GM13977 (cell line): Measurements from ENCODE around the gene SERPINC1.
"Not testable (repeated sequence)": the region's sequence is repeated elsewhere in the genome, so short reads cannot be mapped to it uniquely, and the experiment has no call there.

ENCODE experiments used
- DNase-seq: peaks from one replicate; pipeline ENCODE4 v3.0.0; 2012; ENCODE audit warnings: low spot score
- CTCF ChIP-seq: IDR thresholded peaks from 2 replicates; pipeline ENCODE4 v1.5.1; 2012; ENCODE audit warnings: mild to moderate bottlenecking, control low read depth; ENCODE audit not compliant: insufficient read depth; ENCODE audit errors: extremely low read depth, missing control alignments
- in situ Hi-C: fragments of 300-500 bp; cut with MboI; formaldehyde crosslinking; loops from one replicate; pipeline ENCODE4 v1.12.0; 2022; ENCODE audit warnings: low sequenced_read_pairs, low pct_unique_long_range_greater_than_20kb, mixed read lengths, inconsistent platforms; ENCODE audit not compliant: unreplicated experiment

Gene SERPINC1

GRCh38 chr1:173937062-173937461 lies 19.9 kb upstream of the SERPINC1 start:
- in situ Hi-C loops, result no loop called here
- TF ChIP-seq CTCF, result no peak
- peak; percentile 33 for DNase-seq

DNA sequence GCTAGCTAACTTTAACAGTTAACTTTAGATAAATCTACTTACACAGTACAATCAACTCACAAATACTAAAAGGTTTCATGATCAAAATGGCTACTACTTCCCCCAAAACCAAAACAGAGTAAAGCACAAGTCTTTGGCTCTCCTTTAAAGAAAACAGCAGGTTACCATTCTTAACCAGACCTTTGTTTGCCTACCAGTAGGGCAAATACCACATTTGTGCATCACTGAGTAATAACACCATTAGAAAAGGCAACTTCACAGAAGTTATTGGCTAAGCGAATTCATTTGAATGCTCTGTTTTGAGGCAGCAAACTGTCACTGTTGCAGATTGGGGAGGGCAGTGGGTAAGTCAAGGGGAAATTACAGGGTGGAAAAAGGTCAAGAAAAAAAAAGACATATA lies 17.3 kb upstream of the SERPINC1 start:
- in situ Hi-C loops, result no loop called here
- TF ChIP-seq CTCF, result no peak
- no peak for DNase-seq

- in situ Hi-C loops, DNase-seq: not testable (repeated sequence)
Measured at GRCh38 chr1:173930541-173930940, 13.4 kb upstream of the SERPINC1 start.

DNA sequence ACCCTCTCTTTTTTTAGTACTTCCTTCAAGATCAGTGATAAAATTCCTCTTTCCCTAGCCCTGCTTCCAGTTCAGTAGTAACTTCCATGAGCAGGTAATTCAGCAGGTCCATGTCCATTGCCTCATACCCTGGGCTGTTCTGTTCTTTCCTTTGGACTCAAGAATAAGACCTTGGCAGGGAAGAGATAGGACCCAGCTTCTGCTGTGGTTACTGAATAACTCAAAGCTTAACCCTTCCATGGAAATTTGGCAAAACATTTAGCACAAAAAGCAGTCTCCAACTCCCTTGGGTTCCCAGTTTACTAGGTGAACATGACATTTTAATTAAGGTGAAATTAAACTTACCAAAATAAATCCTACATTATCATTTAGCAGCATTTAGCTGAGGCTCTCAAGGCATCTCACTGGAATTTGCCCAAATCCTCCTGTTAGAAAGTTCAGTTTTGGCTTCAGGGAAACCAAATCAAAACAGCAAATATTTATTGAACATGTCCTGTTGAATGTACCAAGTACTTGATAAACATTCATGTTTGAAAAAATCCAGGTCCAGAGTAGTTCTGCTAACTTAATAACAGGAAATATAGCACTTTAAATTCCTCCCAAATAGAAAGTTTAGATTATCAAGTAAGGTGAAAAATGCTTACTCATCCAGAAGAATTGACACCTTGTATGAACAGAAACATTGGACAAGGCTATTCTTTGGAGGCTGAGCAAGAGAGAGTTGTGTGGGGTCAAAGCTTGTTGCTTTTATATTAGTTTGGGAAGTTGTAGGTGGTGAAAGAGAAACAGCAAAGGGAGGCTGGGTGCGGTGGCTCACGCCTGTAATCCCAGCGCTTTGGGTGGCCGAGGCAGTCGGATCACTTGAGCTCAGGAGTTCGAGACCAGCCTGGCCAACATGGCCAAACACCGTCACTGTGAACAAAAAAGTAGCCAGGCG lies 8.4 kb upstream of the SERPINC1 start:
- in situ Hi-C loops, result no loop called here

GRCh38 chr1:173920861-173921260 lies 3.7 kb upstream of the SERPINC1 start:
- no peak for TF ChIP-seq CTCF
- in situ Hi-C loops, result no loop called here
- DNase-seq, result no peak

More for the DNA sequence above, 8.4 kb upstream of the SERPINC1 start:
- DNase-seq, result no peak
- TF ChIP-seq CTCF, result no peak

- in situ Hi-C loops, result no loop called here
- DNase-seq, result no peak
- no peak for TF ChIP-seq CTCF
Measured at GRCh38 chr1:173917635-173918493, 737 bp upstream of the SERPINC1 start.
